GM21576 (cell line): Measurements from ENCODE around the gene STK38.
"Not testable (repeated sequence)": the region's sequence is repeated elsewhere in the genome, so short reads cannot be mapped to it uniquely, and the experiment has no call there.

ENCODE experiments used
- ATAC-seq: cut with Tn5 transposase; IDR thresholded peaks from one replicate; pipeline ENCODE4 v1.9.1; 2021; ENCODE audit warnings: mild to moderate bottlenecking, moderate library complexity; ENCODE audit not compliant: unreplicated experiment

STK38 gene

GRCh38 chr6:36491378-36491965, 55.8 kb downstream of the STK38 start:
- no peak for ATAC-seq

DNA sequence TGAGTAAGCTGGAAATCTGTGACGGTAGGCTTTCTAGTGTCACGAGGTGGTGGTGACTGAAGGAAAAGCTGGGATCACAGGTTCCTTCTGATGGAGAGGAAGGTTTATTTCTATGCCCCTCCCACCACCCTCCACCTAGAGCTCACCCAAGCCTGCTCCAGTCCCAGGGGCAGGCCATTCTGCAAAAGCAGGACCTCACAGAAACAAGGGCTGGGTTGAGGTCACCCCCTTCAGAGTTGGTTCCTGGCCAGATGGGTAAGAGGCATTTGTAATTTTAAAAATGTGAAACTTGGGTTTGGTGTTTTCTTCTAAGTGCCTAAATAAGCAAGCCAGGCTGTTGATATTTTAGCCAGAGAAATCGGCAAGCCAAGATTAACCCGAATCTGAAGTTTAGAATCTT, 57.9 kb downstream of the STK38 start:
- ATAC-seq, result no peak

DNA sequence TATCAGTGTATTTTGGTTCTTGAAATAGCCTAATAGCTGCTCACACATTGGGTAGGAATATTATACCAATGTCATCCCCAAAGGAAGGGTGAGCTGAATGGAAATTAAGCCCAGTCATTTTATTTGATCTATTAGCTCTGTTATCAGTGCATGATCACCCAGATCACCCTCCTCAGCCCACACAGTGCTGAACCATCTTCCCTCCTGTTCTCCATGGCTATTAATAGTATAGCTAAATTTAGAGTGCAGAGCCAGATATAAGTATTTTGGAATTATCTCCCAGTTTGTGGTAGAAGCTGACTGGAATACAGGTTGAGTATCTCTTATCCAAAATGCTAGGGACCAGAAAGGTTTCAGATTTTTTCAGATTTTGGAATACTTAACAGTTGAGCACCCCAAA, 59.1 kb downstream of the STK38 start:
- no peak for ATAC-seq

GRCh38 chr6:36487698-36488097, 59.6 kb downstream of the STK38 start:
- no peak for ATAC-seq

- ATAC-seq, result no peak
Measured at GRCh38 chr6:36484736-36485135, 62.5 kb downstream of the STK38 start.

GRCh38 chr6:36483326-36483725, 64.0 kb downstream of the STK38 start:
- ATAC-seq, result not testable (repeated sequence)

- no peak for ATAC-seq
Measured at GRCh38 chr6:36479256-36479655, 68.0 kb downstream of the STK38 start.

DNA sequence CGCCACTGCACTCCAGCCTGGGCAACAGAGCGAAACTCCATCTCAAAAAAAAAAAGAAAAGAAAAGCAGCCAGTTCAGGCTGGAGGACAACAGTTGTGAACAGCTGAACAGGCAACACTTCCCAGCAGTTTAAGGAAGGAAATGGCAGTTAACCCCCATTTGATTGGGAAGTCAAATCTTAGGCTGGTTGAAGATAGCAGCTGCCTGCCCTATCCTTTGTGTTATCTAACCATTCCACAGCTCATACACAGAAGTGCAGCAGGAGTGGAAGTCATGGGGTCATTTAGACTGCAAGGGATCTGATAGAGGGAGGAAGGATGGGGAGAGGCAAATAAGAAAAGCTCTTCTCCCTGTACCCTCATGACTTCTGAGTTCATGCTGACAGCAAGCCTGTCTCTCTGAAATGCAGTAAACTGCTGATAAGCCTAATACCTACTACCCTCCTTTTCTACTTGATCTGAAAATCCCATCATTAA, 69.2 kb downstream of the STK38 start:
- ATAC-seq, result no peak

- ATAC-seq, result no peak
Measured at GRCh38 chr6:36469946-36470345, 77.3 kb downstream of the STK38 start.

- ATAC-seq, result no peak
Measured at GRCh38 chr6:36469148-36469661, 78.1 kb downstream of the STK38 start.

- no peak for ATAC-seq
Measured at GRCh38 chr6:36467625-36468024, 79.7 kb downstream of the STK38 start.

GRCh38 chr6:36464233-36464632, 83.0 kb downstream of the STK38 start:
- no peak for ATAC-seq

DNA sequence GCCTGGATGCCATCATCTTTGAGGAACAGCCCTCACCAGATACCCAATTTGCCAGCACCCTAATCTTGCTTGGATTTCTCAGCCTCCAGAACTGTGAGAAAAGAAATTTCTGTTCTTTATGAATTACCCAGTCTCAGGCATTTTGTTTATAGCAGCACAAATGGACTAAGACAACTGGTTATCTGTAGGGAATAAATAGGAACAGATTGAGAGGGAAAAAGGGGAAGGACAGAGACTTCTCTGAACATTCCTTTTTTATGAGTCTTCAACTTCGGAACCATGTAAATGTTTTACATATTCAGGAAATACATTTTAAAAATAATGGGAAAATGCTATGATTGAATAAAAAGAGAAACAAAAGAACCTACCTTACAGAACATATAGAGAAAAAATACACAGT, 83.6 kb downstream of the STK38 start:
- no peak for ATAC-seq

DNA sequence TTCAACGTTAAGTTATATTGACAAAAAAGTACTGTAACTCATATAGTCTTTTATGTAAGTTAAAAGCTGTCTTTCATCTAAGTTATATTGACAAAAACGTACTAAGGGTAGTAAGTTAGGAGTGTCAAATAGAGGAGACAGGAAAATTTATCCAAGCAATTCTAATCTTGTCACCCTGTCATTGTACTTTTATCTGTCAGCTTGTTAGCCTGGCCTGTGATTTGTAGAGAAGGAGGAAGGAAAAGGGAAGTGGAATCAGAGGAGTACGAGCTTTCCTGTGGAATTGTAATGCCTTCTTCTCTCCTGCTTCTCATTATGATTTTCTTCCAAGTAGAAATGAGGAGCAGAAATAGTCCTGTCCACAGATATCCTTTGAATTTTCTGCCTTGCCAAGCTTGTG, 85.6 kb downstream of the STK38 start:
- ATAC-seq, result no peak

DNA sequence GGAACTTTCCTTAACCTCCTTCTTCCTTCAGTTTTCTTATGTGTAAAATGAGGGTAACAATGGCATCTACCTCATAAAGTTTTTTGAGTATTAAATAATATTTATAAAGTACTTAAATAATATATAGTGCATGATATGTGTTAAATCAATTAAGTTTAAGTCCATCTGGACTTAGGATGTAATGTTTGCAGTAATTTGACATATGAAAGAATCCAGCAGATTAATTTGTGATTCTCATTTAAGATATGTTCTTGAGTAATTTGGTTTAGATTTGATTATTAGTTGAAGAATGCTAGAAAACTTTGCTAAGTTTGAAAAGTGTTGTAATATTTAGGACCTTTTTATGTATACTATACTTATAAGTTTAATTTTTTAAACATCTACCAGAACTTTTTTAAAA, 86.4 kb downstream of the STK38 start:
- ATAC-seq, result no peak

DNA sequence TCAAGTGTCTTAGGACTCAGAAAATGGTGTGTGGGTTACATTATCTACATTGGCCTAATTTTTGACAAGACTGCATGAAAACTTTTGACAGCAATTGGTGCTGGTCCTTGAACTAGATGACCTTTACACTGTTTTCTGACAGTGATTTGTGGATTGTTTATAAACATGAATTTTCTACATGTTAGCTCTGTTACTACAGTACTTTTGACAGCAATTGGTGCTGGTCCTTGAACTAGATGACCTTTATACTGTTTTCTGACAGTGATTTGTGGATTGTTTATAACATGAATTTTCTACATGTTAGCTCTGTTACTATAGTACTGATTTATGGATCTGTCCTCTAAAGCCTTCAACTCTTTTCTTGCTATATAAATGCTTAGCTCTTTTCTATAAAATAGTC, 87.8 kb downstream of the STK38 start:
- no peak for ATAC-seq

DNA sequence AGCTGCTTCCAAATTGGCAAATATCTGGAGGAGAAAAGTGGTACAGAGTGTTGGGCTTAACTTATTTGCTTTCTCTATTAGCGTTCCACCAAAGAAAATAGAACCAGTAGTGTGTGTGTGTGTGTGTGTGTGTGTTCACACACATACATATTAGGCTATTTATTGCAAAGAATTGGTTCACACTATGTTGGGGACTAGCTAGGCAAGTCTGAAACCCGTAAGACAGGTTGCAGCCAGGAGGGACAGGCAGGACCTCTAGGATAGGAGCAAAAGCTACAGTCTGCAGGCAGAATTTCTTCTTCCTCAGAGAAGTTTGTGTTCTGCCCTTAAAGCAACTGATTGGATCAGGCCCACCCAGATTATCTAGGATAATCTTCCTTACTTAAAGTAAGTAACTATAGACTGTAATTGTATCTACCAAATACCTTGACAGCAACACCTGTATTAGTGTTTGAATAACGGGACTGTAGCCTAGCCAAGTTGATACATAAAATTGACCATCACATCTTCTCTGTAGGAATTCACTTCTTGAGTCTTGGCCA, 91.7 kb downstream of the STK38 start:
- ATAC-seq, result no peak

DNA sequence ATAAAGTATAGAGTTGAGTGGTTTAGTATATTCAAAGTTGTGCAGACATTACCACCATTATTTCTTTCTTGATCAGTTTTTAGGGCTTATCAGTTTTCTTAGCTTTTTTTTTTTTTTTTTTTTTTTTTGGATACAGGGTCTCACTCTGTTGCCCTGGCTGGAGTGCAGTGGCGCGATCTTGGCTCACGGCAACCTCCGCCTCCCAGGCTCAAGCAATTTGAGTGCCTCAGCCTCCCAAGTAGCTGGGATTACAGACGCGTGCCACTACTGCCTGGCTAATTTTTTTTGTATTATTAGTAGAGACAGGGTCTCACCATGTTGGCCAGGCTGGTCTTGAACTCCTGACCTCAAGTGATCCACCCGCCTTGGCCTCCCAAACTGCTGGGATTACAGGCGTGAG, 94.4 kb downstream of the STK38 start:
- not testable (repeated sequence) for ATAC-seq

- ATAC-seq, result not testable (repeated sequence)
Measured at GRCh38 chr6:36449173-36449572, 98.1 kb downstream of the STK38 start.

DNA sequence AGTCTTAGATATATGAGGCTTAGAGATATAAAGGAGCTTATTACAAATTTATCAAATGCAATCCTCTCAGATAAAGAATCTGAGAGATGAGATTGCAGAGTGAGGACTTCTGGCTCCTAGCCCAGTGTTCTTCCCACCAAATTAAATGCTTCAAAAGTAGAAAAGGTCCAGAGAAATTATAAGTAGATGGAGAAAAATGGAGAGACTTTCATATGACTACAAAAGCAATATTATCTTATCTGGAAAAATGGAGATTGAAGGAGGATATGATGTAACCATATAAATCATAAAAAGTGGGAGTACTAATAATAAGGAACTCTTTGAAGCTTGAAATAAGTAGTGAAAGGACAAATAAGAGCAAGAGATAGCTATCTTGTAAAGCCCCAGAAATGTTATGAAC, 101.7 kb downstream of the STK38 start:
- ATAC-seq, result no peak

GRCh38 chr6:36444470-36444869, 102.8 kb downstream of the STK38 start:
- ATAC-seq, result no peak
